ENCODE results near the gene AVL9.
"Not testable (repeated sequence)": the region's sequence is repeated elsewhere in the genome, so short reads cannot be mapped to it uniquely, and the experiment has no call there.

AVL9 gene

DNA sequence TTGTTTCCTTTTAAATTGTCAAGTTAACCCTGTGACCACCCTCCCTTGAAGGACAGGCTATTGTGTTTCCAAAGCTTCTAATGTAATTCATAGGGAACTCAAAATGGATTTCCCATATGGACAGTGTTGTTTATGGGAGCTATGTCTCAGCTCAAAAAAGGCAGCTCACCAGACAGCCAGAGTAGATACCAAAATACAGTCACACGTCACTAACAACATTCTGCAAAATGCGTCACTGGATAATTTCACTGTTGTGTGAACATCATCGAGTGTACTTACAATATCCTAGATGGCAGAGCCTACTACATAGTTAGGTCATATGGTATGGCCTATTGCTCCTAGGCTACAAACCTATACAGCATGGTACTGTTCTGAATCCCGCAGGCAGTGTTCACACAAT lies 97.4 kb downstream of the AVL9 start:
- H3K4me3 ChIP-seq (ENCODE audit: low read depth, low read length) = no peak overlapping the region
- DNase-seq (ENCODE audit: low read depth) = no peak
- TF ChIP-seq, protein P1, sequence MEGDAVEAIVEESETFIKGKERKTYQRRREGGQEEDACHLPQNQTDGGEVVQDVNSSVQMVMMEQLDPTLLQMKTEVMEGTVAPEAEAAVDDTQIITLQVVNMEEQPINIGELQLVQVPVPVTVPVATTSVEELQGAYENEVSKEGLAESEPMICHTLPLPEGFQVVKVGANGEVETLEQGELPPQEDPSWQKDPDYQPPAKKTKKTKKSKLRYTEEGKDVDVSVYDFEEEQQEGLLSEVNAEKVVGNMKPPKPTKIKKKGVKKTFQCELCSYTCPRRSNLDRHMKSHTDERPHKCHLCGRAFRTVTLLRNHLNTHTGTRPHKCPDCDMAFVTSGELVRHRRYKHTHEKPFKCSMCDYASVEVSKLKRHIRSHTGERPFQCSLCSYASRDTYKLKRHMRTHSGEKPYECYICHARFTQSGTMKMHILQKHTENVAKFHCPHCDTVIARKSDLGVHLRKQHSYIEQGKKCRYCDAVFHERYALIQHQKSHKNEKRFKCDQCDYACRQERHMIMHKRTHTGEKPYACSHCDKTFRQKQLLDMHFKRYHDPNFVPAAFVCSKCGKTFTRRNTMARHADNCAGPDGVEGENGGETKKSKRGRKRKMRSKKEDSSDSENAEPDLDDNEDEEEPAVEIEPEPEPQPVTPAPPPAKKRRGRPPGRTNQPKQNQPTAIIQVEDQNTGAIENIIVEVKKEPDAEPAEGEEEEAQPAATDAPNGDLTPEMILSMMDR (IDR thresholded peaks at IDR 0.05; ENCODE audit: insufficient read depth, low read depth, low read length, missing control alignments) = no peak

- TF ChIP-seq, protein P1 (IDR thresholded peaks at IDR 0.05; ENCODE audit: insufficient read depth, low read depth, low read length, missing control alignments) = no peak
- no peak overlapping the region for H3K4me3 ChIP-seq (ENCODE audit: low read depth, low read length)
- DNase-seq (ENCODE audit: low read depth) = no peak
These were observed 99.7 kb downstream of the AVL9 start for GRCh38 chr7:32594965-32595490.

- H3K4me3 ChIP-seq (ENCODE audit: low read depth, low read length); DNase-seq (ENCODE audit: low read depth): not testable (repeated sequence)
These were observed 105.9 kb downstream of the AVL9 start for GRCh38 chr7:32601196-32601595.

GRCh38 chr7:32602470-32602869 lies 107.2 kb downstream of the AVL9 start:
- TF ChIP-seq, protein P1 (IDR thresholded peaks at IDR 0.05; ENCODE audit: insufficient read depth, low read depth, low read length, missing control alignments) = no peak
- no peak for DNase-seq (ENCODE audit: low read depth)
- H3K4me3 ChIP-seq (ENCODE audit: low read depth, low read length) = no peak overlapping the region

GRCh38 chr7:32603492-32603891 lies 108.2 kb downstream of the AVL9 start:
- not testable (repeated sequence) for H3K4me3 ChIP-seq (ENCODE audit: low read depth, low read length)

DNA sequence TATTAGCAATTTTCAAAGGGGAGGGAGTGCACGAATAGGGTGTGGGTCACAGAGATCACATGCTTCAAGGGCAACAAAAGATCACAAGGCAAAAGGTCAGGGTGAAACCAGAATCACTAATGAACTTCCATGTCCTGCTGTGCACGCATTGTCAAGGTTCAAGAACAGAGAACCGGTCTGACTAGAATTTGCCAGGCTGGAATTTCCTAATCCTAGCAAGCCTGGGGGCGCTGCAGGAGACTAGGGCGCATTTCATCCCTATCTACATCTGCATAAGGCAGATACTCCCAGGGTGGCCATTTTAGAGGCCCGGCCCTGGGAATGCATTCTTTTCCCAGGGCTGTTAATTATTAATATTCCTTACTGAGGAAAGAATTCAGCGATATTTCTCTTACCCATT lies 108.8 kb downstream of the AVL9 start:
- not testable (repeated sequence) for H3K4me3 ChIP-seq (ENCODE audit: low read depth, low read length); DNase-seq (ENCODE audit: low read depth)

More at GRCh38 chr7:32603492-32603891, 108.2 kb downstream of the AVL9 start:
- not testable (repeated sequence) for DNase-seq (ENCODE audit: low read depth)

DNA sequence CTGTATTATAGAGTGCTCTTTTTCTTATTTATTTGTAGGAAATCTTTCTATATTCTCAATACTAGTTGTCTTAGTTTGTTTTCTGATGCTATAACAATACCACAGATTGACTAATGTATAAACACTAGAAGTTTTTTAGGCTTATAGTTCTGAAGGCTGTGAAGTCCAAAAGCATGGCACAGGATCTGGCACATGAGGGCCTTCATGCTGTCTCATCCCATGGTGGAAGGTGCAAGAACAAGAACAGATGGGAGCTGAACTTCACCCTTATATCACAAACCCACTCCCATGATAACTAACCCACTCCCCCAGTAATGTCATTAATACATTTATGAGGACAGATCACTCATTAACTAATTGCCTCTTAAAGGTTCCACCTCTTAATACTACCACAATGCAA lies 109.7 kb downstream of the AVL9 start:
- DNase-seq (ENCODE audit: low read depth) = no peak
- TF ChIP-seq, protein P1 (IDR thresholded peaks at IDR 0.05; ENCODE audit: insufficient read depth, low read depth, low read length, missing control alignments) = no peak
- H3K4me3 ChIP-seq (ENCODE audit: low read depth, low read length) = no peak overlapping the region

DNA sequence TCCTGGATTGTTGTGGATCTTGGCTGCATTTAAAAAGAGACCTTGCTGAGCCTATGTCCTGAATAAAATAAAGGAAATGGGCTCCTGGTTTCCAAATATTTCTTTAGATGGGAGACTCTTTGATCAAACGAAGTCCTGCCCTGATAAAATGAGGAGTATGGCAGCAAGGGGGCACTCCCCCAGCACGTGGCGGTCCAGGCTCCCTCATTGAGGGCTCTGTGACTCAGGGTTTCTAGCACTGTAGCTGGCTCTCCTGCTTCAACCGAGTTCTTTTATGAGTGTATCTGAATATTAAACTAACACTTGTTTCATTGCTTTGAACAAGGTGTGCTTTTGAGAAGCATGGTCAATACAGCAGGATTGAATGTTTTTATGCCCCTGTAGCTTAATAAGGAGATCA lies 114.2 kb downstream of the AVL9 start:
- TF ChIP-seq, protein P1 (IDR thresholded peaks at IDR 0.05; ENCODE audit: insufficient read depth, low read depth, low read length, missing control alignments) = no peak
- no peak overlapping the region for H3K4me3 ChIP-seq (ENCODE audit: low read depth, low read length)
- no peak for DNase-seq (ENCODE audit: low read depth)

Measured in GM12865 (cell line).